Heart right ventricle (tissue), 16 donors: ENCODE results near the gene MRPS35. TPM values are rescaled to one million over a fixed set of nuclear protein-coding genes. Genes with fewer than 3 reads are reported as not detected.

Source experiments
- ATAC-seq, 8 donors: fragments of 200-7000 bp; cut with Tn5 transposase; one replicate each; pipeline ENCODE4 v1.9.1; 2020; ENCODE audit warnings: mild to moderate bottlenecking in 8 of 8, moderate library complexity in 8 of 8, moderate number of reproducible peaks in 1 of 8
- DNase-seq, 2 donors: peaks; one replicate each; pipeline ENCODE4 v3.0.0-alpha.2; 2020
- H3K27ac ChIP-seq, 10 donors: fragments of 200-600 bp; sonication (generic) in 2 of 10; one replicate each; pipeline versions ENCODE4 v1.5.0 to v1.8.0; 2020 to 2022; ENCODE audit warnings: mild to moderate bottlenecking in 3 of 10
- H3K27me3 ChIP-seq, 7 donors: fragments of 200-600 bp; one replicate each; pipeline ENCODE4 v1.8.0; 2021 to 2022; ENCODE audit warnings: mild to moderate bottlenecking in 2 of 7
- H3K36me3 ChIP-seq, 9 donors: fragments of 200-600 bp; sonication (generic) in 1 of 9; one replicate each; pipeline versions ENCODE4 v1.5.0 to v1.8.0; 2020 to 2022; ENCODE audit warnings: mild to moderate bottlenecking in 2 of 9
- H3K4me1 ChIP-seq, 9 donors: fragments of 200-600 bp; sonication (generic) in 1 of 9; one replicate each; pipeline versions ENCODE4 v1.5.0 to v1.8.0; 2020 to 2022; ENCODE audit warnings: mild to moderate bottlenecking in 4 of 9
- H3K4me3 ChIP-seq, 10 donors: fragments of 200-600 bp; sonication (generic) in 2 of 10; one replicate each; pipeline versions ENCODE4 v1.5.0 to v1.8.0; 2020 to 2022; ENCODE audit warnings: mild to moderate bottlenecking in 7 of 10, moderate library complexity in 2 of 10
- H3K9me3 ChIP-seq, 11 donors: fragments of 200-600 bp in 10 of 11; sonication (generic) in 2 of 11; one replicate each; pipeline versions ENCODE4 v1.5.0 to v1.8.0; 2013 to 2022; ENCODE audit warnings: mild to moderate bottlenecking in 2 of 11, control low read depth in 1 of 11, moderate library complexity in 1 of 11
- CTCF ChIP-seq, 9 donors: fragments of 200-600 bp; sonication (generic) in 2 of 9; IDR thresholded peaks; one replicate each; pipeline versions ENCODE4 v1.5.0 to v1.8.0; 2021 to 2022; ENCODE audit warnings: antibody characterized with exemption in 9 of 9, mild to moderate bottlenecking in 5 of 9, moderate library complexity in 1 of 9
- WGBS, 2 donors: extraction: QIAGEN DNeasy Blood & Tissue Kit; methylation state at CpG; one replicate each; pipeline ENCODE4 v1.1.7; 2013; ENCODE audit warnings: inconsistent platforms in 1 of 2; 5-methylcytosine and 5-hydroxymethylcytosine counted together
- intact Hi-C, 10 donors: fragments of 100-400 bp; cut with DNase I; formaldehyde crosslinking; loops; one replicate each; pipeline versions ENCODE4 v1.11.1 to v1.14.2; 2022
- polyA plus RNA-seq, 2 donors: library from polyadenylated mRNA; stranded (reverse); fragments of 200-250 nt; gene quantifications; one replicate each; pipeline ENCODE4 v1.2.3, GENCODE V29; 2013
- total RNA-seq, 10 donors: library from RNA; stranded (reverse); fragmentation: NEBNext Ultra II Directional in 3 of 10; extraction: Animal tissue kit (Norgen Biotek cat#: 25700) in 3 of 10; gene quantifications; one replicate each; pipeline versions ENCODE4 v1.2.1 to v1.2.4, GENCODE V29; 2021 to 2023
- donor health status: Arrhythmogenic right ventricular cardiomyopathy.
- donor health status: ischemic (EF 13 %, LVEDD 7.1; RV severe dilation, severe dysfunction).
- donor health status: healthy with polysubstance abuse.
- donor health status: DM: no; HTN: yes; CAD: no.
- donor health status: DM: no; HTN: no; CAD: no.
- donor health status: ischemic (EF 25% LVEDD 6.9; RV normal size, moderate dysfunction).
- donor health status: ischemic (EF 25% LVEDD 5.7; RV mildly dilated, moderate dysfunction).
- donor health status: healthy.
- donor health status: DM: yes; HTN: yes; CAD: no.
- donor health status: Ischemic cardiomyopathy.
- donor health status: ischemic (EF 35%, LVEDD 5.7; RV mildly dilated, moderate dysfunction).
- donor health status: nonischemic (EF 11% LVEDD 7.7; RV severe dilation, severe dysfunction).
- donor health status: DM: yes; HTN: yes; CAD: no.
- donor health status: PGD.
- donor health status: ischemic (EF 29% LVEDD 5.4; RV normal size, mild dysfunction).
- donor health status: nonischemic (EF 23%, LVEDD 6.1; RV moderate dilation, normal function).

Gene MRPS35
- total and polyA plus RNA-seq, 12 donors, result 27.3 to 75.3 (median 61.7) TPM

- Histone ChIP-seq H3K9me3 (no peaks in the 10 kb centered on the region), H3K27me3 (no peaks in the 10 kb centered on the region), H3K4me3 (no peak overlapping the region), H3K4me1 (peaks cover 0 to 16% (median 0%) of the 10 kb centered on the region in 9 donors), H3K27ac (no peak overlapping the region), H3K36me3 (no peaks in the 10 kb centered on the region)
- DNase-seq, result no peak
- intact Hi-C loops, result loop anchor here in 2 of 10 donors (10.0 kb wide), 2 partner anchors 370 to 680 kb away; partner anchors contain the start of genes BMAL2 (in 1 of the 2) and MED21 (in 1 of the 2)
- WGBS, 2 donors, result 82 to 92% methylated on average over 8 of the region's 8 CpGs
- ATAC-seq, result no peak
- no peak for TF ChIP-seq CTCF (IDR thresholded peaks at IDR 0.05)
These were observed 5.4 kb upstream of the MRPS35 start for GRCh38 chr12:27705263-27705662.

GRCh38 chr12:27707216-27707615 is 3.4 kb upstream of the MRPS35 start:
- Histone ChIP-seq H3K9me3 (no peaks in the 10 kb centered on the region), H3K4me3 (no peak overlapping the region), H3K27me3 (no peaks in the 10 kb centered on the region), H3K36me3 (no peaks in the 10 kb centered on the region), H3K27ac (no peak overlapping the region), H3K4me1 (peaks cover 0 to 27% (median 11%) of the 10 kb centered on the region in 9 donors)
- intact Hi-C loops, result loop anchor here in 2 of 10 donors (10.0 kb wide), 2 partner anchors 372 to 682 kb away; partner anchors contain the start of genes BMAL2 (in 1 of the 2) and MED21 (in 1 of the 2)
- no peak for TF ChIP-seq CTCF (IDR thresholded peaks at IDR 0.05)
- ATAC-seq (no peak), DNase-seq (no peak)
- 82 to 84% methylated on average over 2 of the region's 2 CpGs for WGBS, 2 donors

- WGBS, 2 donors, result 82 to 84% methylated on average over 12 of the region's 12 CpGs
These were observed 1.3 kb upstream of the MRPS35 start for GRCh38 chr12:27709212-27709931.

More at GRCh38 chr12:27709212-27709931, 1.3 kb upstream of the MRPS35 start:
- no peak for TF ChIP-seq CTCF (IDR thresholded peaks at IDR 0.05)
- Histone ChIP-seq H3K9me3 (no peaks in the 10 kb centered on the region), H3K4me1 (peaks cover 0 to 26% (median 17%) of the 10 kb centered on the region in 9 donors), H3K4me3 (peak overlapping the region in 9 of 10 donors; percentile 62 to 98 (median 87)), H3K36me3 (peaks cover 0 to 12% (median 0%) of the 10 kb centered on the region in 9 donors), H3K27me3 (no peaks in the 10 kb centered on the region), H3K27ac (peak overlapping the region in 8 of 10 donors; percentile 77 to 90 (median 86))
- DNase-seq (no peak), ATAC-seq (no peak)
- intact Hi-C loops, result loop anchor here in 2 of 10 donors (10.0 kb wide), 2 partner anchors 375 to 685 kb away; partner anchors contain the start of genes BMAL2 (in 1 of the 2) and MED21 (in 1 of the 2)
